ENCODE measurements around the gene NAT16. TPM values are rescaled to one million over a fixed set of nuclear protein-coding genes. Genes with fewer than 3 reads are reported as not detected.

NAT16 gene
- total and polyA plus RNA-seq, 2 of the 13 experiments (the other 11 are each of a cell fraction or from before 2014, with no cell fraction given) = 0.04 TPM; not detected in 1

DNA sequence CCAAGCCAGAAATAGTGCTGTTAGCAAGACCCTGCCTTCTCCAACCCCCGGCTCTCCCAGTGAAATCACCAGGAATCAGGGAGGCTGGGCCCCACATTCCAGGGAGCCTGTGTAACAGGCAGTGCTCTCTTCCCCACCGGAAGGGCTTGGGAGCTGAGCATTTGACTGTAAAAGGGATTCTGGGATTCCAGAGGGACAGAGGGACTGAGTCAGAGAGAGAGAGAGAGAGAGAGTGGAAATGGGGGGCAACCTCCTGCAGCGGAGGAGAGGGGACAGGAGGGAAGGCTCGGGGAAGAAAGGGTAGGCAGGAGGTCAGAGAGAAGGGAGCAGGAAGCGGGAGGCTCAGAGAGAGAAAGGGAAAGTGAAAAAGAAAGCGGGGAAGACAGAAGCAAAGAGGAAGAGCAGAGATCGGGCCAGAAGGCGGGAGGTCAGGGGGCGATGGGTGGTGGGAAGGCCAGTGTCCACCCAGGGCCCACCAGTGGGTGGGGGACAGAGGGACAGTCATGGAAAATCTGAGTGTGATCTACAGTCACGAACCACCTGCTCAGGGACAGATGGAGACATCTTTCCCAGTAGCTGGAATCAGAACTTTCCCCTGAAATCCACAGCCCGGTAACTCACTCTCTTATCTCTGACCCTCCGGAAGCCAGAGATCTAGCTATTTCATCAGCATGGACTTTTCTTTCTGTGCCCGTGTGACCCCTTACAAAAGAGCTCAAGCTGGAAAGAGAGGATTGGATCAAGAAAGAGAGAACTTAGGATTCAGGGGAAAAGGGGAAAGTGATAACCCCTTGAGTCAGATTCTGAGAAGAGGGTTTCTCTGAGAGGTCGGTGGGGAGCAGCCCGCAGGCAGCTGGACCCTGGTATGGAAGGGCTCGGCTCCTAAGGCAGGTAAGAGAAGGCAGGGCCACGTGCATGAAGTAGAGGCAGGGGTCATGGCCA is 57.8 kb downstream of the NAT16 start (continued):
- no peak for TF ChIP-seq MAFF (IDR thresholded peaks at IDR 0.05; ENCODE audit: low read depth, low read length)
- peak; percentile 63 for TF ChIP-seq SP5 (CRISPR knock-in tag; IDR thresholded peaks at IDR 0.05; ENCODE audit: borderline replicate concordance, low read depth)
- TF ChIP-seq SP2 (CRISPR knock-in tag; IDR thresholded peaks at IDR 0.05) = no peak
- TF ChIP-seq ETV5 (CRISPR knock-in tag; IDR thresholded peaks at IDR 0.05; ENCODE audit: borderline replicate concordance) = peak; percentile 97
- TF ChIP-seq, protein P1, sequence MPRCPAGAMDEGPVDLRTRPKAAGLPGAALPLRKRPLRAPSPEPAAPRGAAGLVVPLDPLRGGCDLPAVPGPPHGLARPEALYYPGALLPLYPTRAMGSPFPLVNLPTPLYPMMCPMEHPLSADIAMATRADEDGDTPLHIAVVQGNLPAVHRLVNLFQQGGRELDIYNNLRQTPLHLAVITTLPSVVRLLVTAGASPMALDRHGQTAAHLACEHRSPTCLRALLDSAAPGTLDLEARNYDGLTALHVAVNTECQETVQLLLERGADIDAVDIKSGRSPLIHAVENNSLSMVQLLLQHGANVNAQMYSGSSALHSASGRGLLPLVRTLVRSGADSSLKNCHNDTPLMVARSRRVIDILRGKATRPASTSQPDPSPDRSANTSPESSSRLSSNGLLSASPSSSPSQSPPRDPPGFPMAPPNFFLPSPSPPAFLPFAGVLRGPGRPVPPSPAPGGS (CRISPR knock-in tag; IDR thresholded peaks at IDR 0.05) = no peak
- TF ChIP-seq, protein P2, sequence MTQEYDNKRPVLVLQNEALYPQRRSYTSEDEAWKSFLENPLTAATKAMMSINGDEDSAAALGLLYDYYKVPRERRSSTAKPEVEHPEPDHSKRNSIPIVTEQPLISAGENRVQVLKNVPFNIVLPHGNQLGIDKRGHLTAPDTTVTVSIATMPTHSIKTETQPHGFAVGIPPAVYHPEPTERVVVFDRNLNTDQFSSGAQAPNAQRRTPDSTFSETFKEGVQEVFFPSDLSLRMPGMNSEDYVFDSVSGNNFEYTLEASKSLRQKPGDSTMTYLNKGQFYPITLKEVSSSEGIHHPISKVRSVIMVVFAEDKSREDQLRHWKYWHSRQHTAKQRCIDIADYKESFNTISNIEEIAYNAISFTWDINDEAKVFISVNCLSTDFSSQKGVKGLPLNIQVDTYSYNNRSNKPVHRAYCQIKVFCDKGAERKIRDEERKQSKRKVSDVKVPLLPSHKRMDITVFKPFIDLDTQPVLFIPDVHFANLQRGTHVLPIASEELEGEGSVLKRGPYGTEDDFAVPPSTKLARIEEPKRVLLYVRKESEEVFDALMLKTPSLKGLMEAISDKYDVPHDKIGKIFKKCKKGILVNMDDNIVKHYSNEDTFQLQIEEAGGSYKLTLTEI (CRISPR knock-in tag; conservative IDR thresholded peaks at IDR 0.05) = no peak
- peak; percentile 79 for TF ChIP-seq SALL1 (CRISPR knock-in tag; IDR thresholded peaks at IDR 0.05)
- no peak for TF ChIP-seq ELF4 (CRISPR knock-in tag; IDR thresholded peaks at IDR 0.05; ENCODE audit: borderline replicate concordance)
- TF ChIP-seq RFXAP (CRISPR knock-in tag; IDR thresholded peaks at IDR 0.05; ENCODE audit: borderline replicate concordance) = 0 out of 2 replicates have a peak, but pooled peaks have one; percentile 29
- 0 out of 2 replicates have a peak, but pooled peaks have one; percentile 27 for TF ChIP-seq ZSCAN30 (CRISPR knock-in tag; IDR thresholded peaks at IDR 0.05)
- TF ChIP-seq MLLT10 (CRISPR knock-in tag; IDR thresholded peaks at IDR 0.05) = no peak
- no peak for TF ChIP-seq JARID2 (CRISPR knock-in tag; IDR thresholded peaks at IDR 0.05; ENCODE audit: insufficient replicate concordance)
- no peak for TF ChIP-seq ZNF33B (CRISPR knock-in tag; IDR thresholded peaks at IDR 0.05)
- TF ChIP-seq RBFOX2 (IDR thresholded peaks at IDR 0.05; ENCODE audit: low read depth, low read length) = peak; percentile 82
- TF ChIP-seq IRF2 (CRISPR knock-in tag; IDR thresholded peaks at IDR 0.05) = peak; percentile 53; the same call in 1 of the 2 replicates
- no peak for TF ChIP-seq DNMT3B (CRISPR knock-in tag; conservative IDR thresholded peaks at IDR 0.05)
- TF ChIP-seq ZNF772 (CRISPR knock-in tag; IDR thresholded peaks at IDR 0.05) = peak; percentile 83
- TF ChIP-seq ARID5B (CRISPR knock-in tag; IDR thresholded peaks at IDR 0.05) = peak; percentile 73
- no peak for TF ChIP-seq ZNF136 (CRISPR knock-in tag; IDR thresholded peaks at IDR 0.05; ENCODE audit: low read depth)
- TF ChIP-seq ETV6 (CRISPR knock-in tag; conservative IDR thresholded peaks at IDR 0.05) = no peak
- TF ChIP-seq FOSL2 (CRISPR knock-in tag; IDR thresholded peaks at IDR 0.05) = peak; percentile 88
- TF ChIP-seq ZFY (CRISPR knock-in tag; IDR thresholded peaks at IDR 0.05) = no peak; the same call in 1 of the 2 replicates
